IPS-15b (cell line): ENCODE data around the gene ARHGEF17.

ENCODE experiments used
- H3K27me3 ChIP-seq: one replicate; pipeline ENCODE4 v1.6.1; 2013; ENCODE audit warnings: low read length; ENCODE audit not compliant: control insufficient read depth, insufficient read depth
- H3K36me3 ChIP-seq: one replicate; pipeline ENCODE4 v1.6.1; 2013; ENCODE audit warnings: low read length; ENCODE audit not compliant: control insufficient read depth, insufficient read depth
- H3K4me1 ChIP-seq: one replicate; pipeline ENCODE4 v1.6.1; 2013; ENCODE audit warnings: mild to moderate bottlenecking, low read length; ENCODE audit not compliant: control insufficient read depth, insufficient read depth
- H3K4me3 ChIP-seq: one replicate; pipeline ENCODE4 v1.5.1; 2013; ENCODE audit warnings: low read depth, low read length
- H3K9ac ChIP-seq: one replicate; pipeline ENCODE4 v1.6.1; 2013; ENCODE audit warnings: low read depth, mild to moderate bottlenecking, low read length
- H3K9me3 ChIP-seq: one replicate; pipeline ENCODE4 v1.6.1; 2013; ENCODE audit warnings: mild to moderate bottlenecking, low read length; ENCODE audit not compliant: control insufficient read depth, insufficient read depth

ARHGEF17 gene

GRCh38 chr11:73343076-73343873 is 35.2 kb downstream of the ARHGEF17 start:
- Histone ChIP-seq H3K9me3 (no peaks in the 10 kb centered on the region), H3K4me1 (peaks cover 4% of the 10 kb centered on the region), H3K36me3 (no peaks in the 10 kb centered on the region), H3K9ac (no peak overlapping the region), H3K27me3 (peaks cover 25% of the 10 kb centered on the region), H3K4me3 (peak overlapping the region; percentile 37)

DNA sequence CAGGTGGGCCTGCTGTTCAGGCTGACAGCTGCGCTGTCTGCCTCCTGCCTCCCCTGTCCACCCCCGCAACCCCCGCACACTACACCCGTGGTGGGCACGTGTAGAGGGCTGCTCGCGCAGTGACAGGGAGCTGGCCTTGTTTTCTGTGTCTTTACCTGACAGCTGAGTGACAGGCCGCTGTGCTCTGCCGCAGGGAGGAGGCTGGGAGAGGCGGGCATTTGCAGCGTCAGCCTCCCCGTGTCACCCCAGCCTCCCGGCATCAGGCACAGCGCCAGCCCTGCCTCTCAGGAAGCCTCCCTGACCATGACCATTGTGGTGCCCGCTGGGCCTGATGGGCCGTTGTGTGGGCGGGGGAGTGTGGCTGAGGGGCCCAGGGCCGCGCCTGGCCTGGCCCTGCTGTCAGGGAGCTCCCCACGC is 36.1 kb downstream of the ARHGEF17 start:
- Histone ChIP-seq H3K36me3 (no peaks in the 10 kb centered on the region), H3K4me3 (no peak overlapping the region), H3K9me3 (no peaks in the 10 kb centered on the region), H3K27me3 (peaks cover 25% of the 10 kb centered on the region), H3K4me1 (peaks cover 4% of the 10 kb centered on the region), H3K9ac (no peak overlapping the region)

- H3K9ac ChIP-seq: no peak overlapping the region
- no peak overlapping the region for H3K4me3 ChIP-seq
- peaks cover 22% of the 10 kb centered on the region for H3K27me3 ChIP-seq
- H3K9me3 ChIP-seq: no peaks in the 10 kb centered on the region
- H3K36me3 ChIP-seq: no peaks in the 10 kb centered on the region
- peaks cover 4% of the 10 kb centered on the region for H3K4me1 ChIP-seq
Observed at GRCh38 chr11:73345481-73346160, 37.5 kb downstream of the ARHGEF17 start.

DNA sequence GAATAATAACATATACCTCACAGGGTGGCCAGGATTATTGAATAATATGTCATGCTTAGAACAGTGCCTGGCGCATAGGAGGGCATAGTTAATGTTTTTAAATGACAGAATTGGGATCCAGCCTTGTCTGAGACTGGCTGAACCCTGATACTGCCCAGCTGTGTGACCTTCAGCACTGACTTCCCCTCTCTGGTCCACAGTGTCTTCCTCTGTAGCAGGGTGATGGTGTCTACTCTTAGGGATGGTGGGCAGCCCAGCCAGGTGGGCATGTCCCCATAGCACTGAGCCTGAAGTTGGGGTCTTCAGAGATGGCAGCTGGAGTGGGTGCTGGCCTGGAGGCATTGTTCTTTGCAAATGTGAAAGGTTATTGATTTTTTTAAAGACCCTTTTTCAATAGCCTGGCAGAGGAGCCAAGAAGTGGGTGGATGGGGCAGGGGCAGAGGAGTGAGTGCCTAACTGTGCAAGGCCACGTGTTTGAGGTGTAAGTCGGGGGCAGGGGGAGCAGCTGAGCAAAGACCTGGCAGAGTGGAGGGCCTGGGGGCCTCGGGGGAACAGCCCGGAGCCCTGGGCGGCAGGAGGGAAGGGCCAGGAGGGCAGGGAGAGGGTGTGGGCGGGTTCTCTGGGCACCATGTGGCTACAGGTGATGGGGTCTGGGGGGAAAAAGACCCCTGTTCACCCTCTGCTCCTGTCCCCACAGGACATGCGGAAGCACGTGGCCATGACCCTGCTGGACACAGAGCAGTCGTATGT is 38.3 kb downstream of the ARHGEF17 start:
- no peaks in the 10 kb centered on the region for H3K9me3 ChIP-seq
- H3K4me3 ChIP-seq: no peak overlapping the region
- peaks cover 16% of the 10 kb centered on the region for H3K27me3 ChIP-seq
- H3K9ac ChIP-seq: no peak overlapping the region
- H3K4me1 ChIP-seq: peaks cover 4% of the 10 kb centered on the region
- no peaks in the 10 kb centered on the region for H3K36me3 ChIP-seq

DNA sequence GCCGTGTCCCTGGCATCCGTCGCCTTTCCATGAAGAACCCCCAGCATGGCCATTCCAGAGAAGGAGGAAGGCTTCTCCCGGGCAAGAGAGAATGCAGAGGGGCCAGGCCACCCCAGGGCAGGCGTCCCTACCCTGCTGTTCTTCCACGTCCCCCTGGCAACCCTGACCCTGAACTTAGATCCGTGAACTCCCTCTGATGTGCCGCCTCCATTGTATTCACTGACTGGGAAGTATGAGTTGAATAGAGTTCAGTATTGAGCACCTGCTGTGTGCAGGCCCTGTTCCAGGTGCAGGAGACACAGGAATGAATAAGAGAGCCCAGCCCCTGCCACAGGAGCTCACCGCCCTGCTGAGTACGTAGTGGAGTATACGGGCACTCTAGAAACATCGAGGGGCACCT is 39.0 kb downstream of the ARHGEF17 start:
- Histone ChIP-seq H3K9me3 (no peaks in the 10 kb centered on the region), H3K27me3 (peaks cover 10% of the 10 kb centered on the region), H3K36me3 (no peaks in the 10 kb centered on the region), H3K9ac (no peak overlapping the region), H3K4me3 (no peak overlapping the region), H3K4me1 (peaks cover 4% of the 10 kb centered on the region)

DNA sequence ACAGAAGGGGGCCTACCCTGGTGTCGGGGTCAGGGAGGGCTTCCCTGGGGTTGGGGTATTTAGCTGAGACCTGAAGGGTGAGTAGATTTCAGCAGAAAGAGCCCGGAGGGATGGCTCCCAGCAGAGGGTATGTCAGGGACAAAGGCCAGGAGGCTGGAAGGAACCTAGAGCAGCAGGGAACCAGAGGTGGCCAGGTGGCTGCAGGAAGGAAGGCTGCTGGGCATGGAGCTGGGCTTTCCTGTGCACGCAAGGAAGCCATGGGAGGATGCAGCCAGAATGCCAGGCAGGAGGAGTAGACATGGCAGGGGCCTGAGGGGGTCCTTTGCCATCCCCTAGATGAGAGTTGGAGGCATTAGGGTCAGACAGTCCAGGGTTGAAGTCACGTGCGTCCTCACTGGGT is 40.8 kb downstream of the ARHGEF17 start:
- Histone ChIP-seq H3K4me3 (no peak overlapping the region), H3K36me3 (no peaks in the 10 kb centered on the region), H3K4me1 (no peaks in the 10 kb centered on the region), H3K27me3 (no peaks in the 10 kb centered on the region), H3K9ac (no peak overlapping the region), H3K9me3 (no peaks in the 10 kb centered on the region)

GRCh38 chr11:73349633-73350032 is 41.6 kb downstream of the ARHGEF17 start:
- Histone ChIP-seq H3K9me3 (no peaks in the 10 kb centered on the region), H3K36me3 (no peaks in the 10 kb centered on the region), H3K4me3 (no peak overlapping the region), H3K27me3 (no peaks in the 10 kb centered on the region), H3K4me1 (no peaks in the 10 kb centered on the region), H3K9ac (no peak overlapping the region)

DNA sequence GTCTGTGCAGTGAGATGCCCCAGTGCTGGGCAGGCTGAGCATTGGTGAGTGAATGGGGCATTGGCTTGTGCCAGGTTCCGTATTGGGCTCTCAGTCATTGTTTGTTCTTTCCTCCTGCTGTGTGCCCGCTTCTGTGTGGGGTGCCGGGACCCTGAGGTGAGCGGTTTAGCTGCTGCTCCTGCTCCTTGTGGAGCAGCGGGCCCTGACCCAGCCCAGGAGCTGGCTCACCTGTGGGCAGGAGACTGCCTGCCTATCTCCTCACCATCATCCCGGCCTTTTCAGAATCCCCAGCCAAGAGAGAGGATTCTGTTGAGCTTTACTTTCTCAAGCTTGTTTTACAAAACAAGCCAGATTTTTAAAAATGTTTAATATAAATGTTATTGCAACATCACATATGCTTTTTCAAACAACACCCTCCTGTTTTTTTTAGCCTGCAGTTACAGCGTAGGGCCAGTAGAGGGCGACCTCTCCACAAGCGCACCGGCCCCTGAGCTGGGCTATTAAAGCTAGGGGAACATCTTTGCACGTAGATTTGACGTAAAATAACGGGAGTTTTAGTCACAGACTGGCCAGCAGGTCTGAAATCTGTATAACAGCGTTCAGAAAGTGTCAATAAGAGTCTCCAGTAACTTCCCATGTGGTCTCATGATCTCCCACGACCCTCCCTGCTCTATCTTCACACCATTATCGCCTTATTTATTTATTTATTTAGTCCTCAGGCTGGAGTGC is 43.0 kb downstream of the ARHGEF17 start:
- H3K4me3 ChIP-seq: no peak overlapping the region

DNA sequence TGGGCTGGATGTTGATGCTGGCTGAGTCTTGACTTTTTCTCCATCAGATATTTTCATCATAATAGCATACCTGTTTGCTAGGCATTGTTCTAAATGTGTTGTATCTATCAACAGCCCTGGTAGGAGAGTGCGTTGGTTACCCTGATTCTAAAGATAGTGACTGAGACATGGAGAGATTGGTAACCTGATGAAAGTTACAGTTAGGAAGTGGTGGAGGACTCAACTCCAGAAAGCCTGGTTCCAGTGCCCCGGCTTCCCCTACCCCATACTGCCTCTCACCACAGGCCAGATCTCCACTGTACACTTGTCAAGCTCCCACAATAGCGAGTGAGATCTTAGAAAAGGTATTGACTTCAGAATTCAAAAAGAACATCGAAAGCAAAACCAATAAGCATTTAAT is 45.3 kb downstream of the ARHGEF17 start:
- no peak overlapping the region for H3K4me3 ChIP-seq
- H3K9ac ChIP-seq: no peak overlapping the region
- no peaks in the 10 kb centered on the region for H3K27me3 ChIP-seq
- no peaks in the 10 kb centered on the region for H3K36me3 ChIP-seq
- no peaks in the 10 kb centered on the region for H3K4me1 ChIP-seq
- H3K9me3 ChIP-seq: no peaks in the 10 kb centered on the region

More for the DNA sequence above, 43.0 kb downstream of the ARHGEF17 start:
- no peaks in the 10 kb centered on the region for H3K9me3 ChIP-seq
- H3K9ac ChIP-seq: no peak overlapping the region
- H3K27me3 ChIP-seq: no peaks in the 10 kb centered on the region
- H3K4me1 ChIP-seq: no peaks in the 10 kb centered on the region
- H3K36me3 ChIP-seq: no peaks in the 10 kb centered on the region

DNA sequence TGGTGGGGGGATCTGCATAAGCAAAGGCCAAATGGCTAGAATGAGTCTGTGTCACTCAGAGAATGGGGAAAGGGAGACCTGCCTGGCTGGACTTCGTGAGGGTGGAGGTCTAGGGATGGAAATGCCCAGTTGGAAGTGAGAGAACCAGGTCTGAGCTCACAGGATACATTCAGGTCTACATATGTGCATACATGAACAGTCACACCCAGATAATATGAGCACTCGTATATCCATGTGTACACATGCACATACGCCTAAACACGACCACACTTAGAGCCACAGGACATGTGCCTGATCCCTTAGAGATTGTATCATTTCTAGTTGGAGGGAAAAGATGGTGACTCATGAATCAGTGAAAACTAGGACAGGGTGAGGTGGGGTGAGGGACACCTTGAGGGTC is 47.0 kb downstream of the ARHGEF17 start:
- Histone ChIP-seq H3K9me3 (no peaks in the 10 kb centered on the region), H3K27me3 (no peaks in the 10 kb centered on the region), H3K9ac (no peak overlapping the region), H3K36me3 (no peaks in the 10 kb centered on the region), H3K4me1 (no peaks in the 10 kb centered on the region), H3K4me3 (no peak overlapping the region)
